ENCODE results near the gene SLC44A2.

Gene SLC44A2

GRCh38 chr19:10682397-10683063 is 57.2 kb downstream of the SLC44A2 start:
- TF ChIP-seq ZNF384 (IDR thresholded peaks at IDR 0.05): no peak
- TF ChIP-seq ARNT (IDR thresholded peaks at IDR 0.05): no peak
- TF ChIP-seq PKNOX1 (IDR thresholded peaks at IDR 0.05): no peak
- POLR2A ChIA-PET: no interaction called here
- CTCF ChIA-PET: interaction anchor here (0.5 to 0.7 kb wide), 2 partner anchors 17 kb away, joined by 3 read pairs; no protein-coding TSS in a partner anchor

GRCh38 chr19:10683064-10683426 is 57.7 kb downstream of the SLC44A2 start:
- TF ChIP-seq LEF1 (IDR thresholded peaks at IDR 0.05; ENCODE audit: borderline replicate concordance) (no peak), SUZ12 (IDR thresholded peaks at IDR 0.05) (no peak), NFRKB (IDR thresholded peaks at IDR 0.05) (no peak), ZNF384 (IDR thresholded peaks at IDR 0.05) (no peak), HDGF (IDR thresholded peaks at IDR 0.05; ENCODE audit: borderline replicate concordance) (no peak), SP1 (IDR thresholded peaks at IDR 0.05) (no peak), BHLHE40 (IDR thresholded peaks at IDR 0.05; ENCODE audit: borderline replicate concordance) (no peak), FOXK2 (IDR thresholded peaks at IDR 0.05) (no peak), ARNT (IDR thresholded peaks at IDR 0.05) (no peak), TARDBP (IDR thresholded peaks at IDR 0.05) (no peak), PKNOX1 (IDR thresholded peaks at IDR 0.05) (no peak), CTBP1 (IDR thresholded peaks at IDR 0.05; ENCODE audit: borderline replicate concordance) (no peak), FOXA1 (IDR thresholded peaks at IDR 0.05) (no peak), ELF4 (IDR thresholded peaks at IDR 0.05) (no peak), L3MBTL2 (conservative IDR thresholded peaks at IDR 0.05) (no peak), FOXM1 (IDR thresholded peaks at IDR 0.05; ENCODE audit: borderline replicate concordance) (no peak)
- POLR2A ChIA-PET: no interaction called here
- DNase-seq (ENCODE audit: extremely low spot score): no peak
- CTCF ChIA-PET: interaction anchor here (0.5 to 0.7 kb wide), 2 partner anchors 16 to 18 kb away, joined by 3 read pairs; no protein-coding TSS in a partner anchor

More at GRCh38 chr19:10682397-10683063, 57.2 kb downstream of the SLC44A2 start:
- DNase-seq (ENCODE audit: extremely low spot score): no peak

- DNase-seq (ENCODE audit: extremely low spot score): no peak
- TF ChIP-seq TARDBP (IDR thresholded peaks at IDR 0.05): no peak
- TF ChIP-seq FOXM1 (IDR thresholded peaks at IDR 0.05; ENCODE audit: borderline replicate concordance): no peak
- ChIA-PET CTCF (no interaction called here), POLR2A (no interaction called here)
Measured at GRCh38 chr19:10683582-10683981, 58.2 kb downstream of the SLC44A2 start.

GRCh38 chr19:10685210-10685609 is 59.9 kb downstream of the SLC44A2 start:
- ChIA-PET CTCF (interaction anchor here (1.2 kb wide), 1 partner anchor 14 kb away, joined by 3 read pairs; no protein-coding TSS in a partner anchor), POLR2A (no interaction called here)
- TF ChIP-seq NFRKB (IDR thresholded peaks at IDR 0.05) (no peak), L3MBTL2 (conservative IDR thresholded peaks at IDR 0.05) (no peak), LEF1 (IDR thresholded peaks at IDR 0.05; ENCODE audit: borderline replicate concordance) (no peak), HDGF (IDR thresholded peaks at IDR 0.05; ENCODE audit: borderline replicate concordance) (no peak), CTBP1 (IDR thresholded peaks at IDR 0.05; ENCODE audit: borderline replicate concordance) (no peak), BHLHE40 (IDR thresholded peaks at IDR 0.05; ENCODE audit: borderline replicate concordance) (no peak), FOXK2 (IDR thresholded peaks at IDR 0.05) (no peak), ZNF384 (IDR thresholded peaks at IDR 0.05) (no peak), SUZ12 (IDR thresholded peaks at IDR 0.05) (no peak), FOXA1 (IDR thresholded peaks at IDR 0.05) (no peak), TARDBP (IDR thresholded peaks at IDR 0.05) (no peak), FOXM1 (IDR thresholded peaks at IDR 0.05; ENCODE audit: borderline replicate concordance) (no peak), ELF4 (IDR thresholded peaks at IDR 0.05) (no peak), PKNOX1 (IDR thresholded peaks at IDR 0.05) (no peak), ARNT (IDR thresholded peaks at IDR 0.05) (no peak), SP1 (IDR thresholded peaks at IDR 0.05) (no peak)
- DNase-seq (ENCODE audit: extremely low spot score): no peak

- POLR2A ChIA-PET: no interaction called here
- CTCF ChIA-PET: no interaction called here
- TF ChIP-seq HDGF (IDR thresholded peaks at IDR 0.05; ENCODE audit: borderline replicate concordance): no peak
- TF ChIP-seq ELF4 (IDR thresholded peaks at IDR 0.05): no peak
- TF ChIP-seq FOXA1 (IDR thresholded peaks at IDR 0.05): no peak
- TF ChIP-seq PKNOX1 (IDR thresholded peaks at IDR 0.05): no peak
- TF ChIP-seq ZNF384 (IDR thresholded peaks at IDR 0.05): no peak
- TF ChIP-seq LEF1 (IDR thresholded peaks at IDR 0.05; ENCODE audit: borderline replicate concordance): no peak
- TF ChIP-seq CTBP1 (IDR thresholded peaks at IDR 0.05; ENCODE audit: borderline replicate concordance): no peak
- no peak for TF ChIP-seq FOXM1 (IDR thresholded peaks at IDR 0.05; ENCODE audit: borderline replicate concordance)
- no peak for TF ChIP-seq FOXK2 (IDR thresholded peaks at IDR 0.05)
- TF ChIP-seq ARNT (IDR thresholded peaks at IDR 0.05): no peak
- no peak for TF ChIP-seq NFRKB (IDR thresholded peaks at IDR 0.05)
- TF ChIP-seq SP1 (IDR thresholded peaks at IDR 0.05): no peak
- DNase-seq (ENCODE audit: extremely low spot score): no peak
Measured at GRCh38 chr19:10686193-10686592, 60.8 kb downstream of the SLC44A2 start.
